HEK293 (cell line): ENCODE results near the gene LRP6.

Experiments
- CTCF ChIP-seq: fragments of 450-650 bp; formaldehyde crosslinking; IDR thresholded peaks from 2 replicates; pipeline ENCODE4 v1.5.1; 2016; ENCODE audit warnings: missing biosample characterization, missing genetic modification characterization
- REST ChIP-seq: fragments of 450-650 bp; formaldehyde crosslinking; IDR thresholded peaks from 2 replicates; pipeline ENCODE4 v1.5.1; 2016; ENCODE audit warnings: missing biosample characterization, missing genetic modification characterization
- ZFP37 ChIP-seq: fragments of 450-650 bp; formaldehyde crosslinking; IDR thresholded peaks from 2 replicates; pipeline ENCODE4 v1.5.1; 2016; ENCODE audit warnings: missing biosample characterization, missing genetic modification characterization
- ZNF133 ChIP-seq: fragments of 450-650 bp; formaldehyde crosslinking; IDR thresholded peaks from 2 replicates; pipeline ENCODE4 v1.5.1; 2016; ENCODE audit warnings: missing biosample characterization, missing genetic modification characterization
- ZNF184 ChIP-seq: fragments of 450-650 bp; IDR thresholded peaks from 2 replicates; pipeline ENCODE4 v1.5.1; 2018; ENCODE audit warnings: missing biosample characterization, mild to moderate bottlenecking, missing genetic modification characterization
- ZNF19 ChIP-seq: fragments of 450-650 bp; formaldehyde crosslinking; IDR thresholded peaks from 2 replicates; pipeline ENCODE4; 2016; ENCODE audit warnings: missing biosample characterization, missing genetic modification characterization, low read depth
- ZNF248 ChIP-seq: fragments of 450-650 bp; formaldehyde crosslinking; IDR thresholded peaks from 2 replicates; pipeline ENCODE4 v1.5.1; 2017; ENCODE audit warnings: missing biosample characterization, missing genetic modification characterization
- ZNF629 ChIP-seq: fragments of 450-650 bp; formaldehyde crosslinking; IDR thresholded peaks from 2 replicates; pipeline ENCODE4 v1.5.1; 2017; ENCODE audit warnings: missing biosample characterization, missing genetic modification characterization
- ZNF792 ChIP-seq: fragments of 450-650 bp; formaldehyde crosslinking; IDR thresholded peaks from 2 replicates; pipeline ENCODE4 v1.5.1; 2016; ENCODE audit warnings: missing biosample characterization, missing genetic modification characterization

GRCh38 chr12:12180136-12180535 lies 86.7 kb downstream of the LRP6 start:
- TF ChIP-seq ZNF629 (tag by site-specific recombination) (no peak), ZNF133 (tag by site-specific recombination) (no peak), CTCF (tag by site-specific recombination) (no peak), ZNF19 (tag by site-specific recombination) (no peak), ZNF792 (tag by site-specific recombination) (no peak), ZNF248 (tag by site-specific recombination) (no peak), ZFP37 (tag by site-specific recombination) (no peak), REST (tag by site-specific recombination) (no peak), ZNF184 (no peak)
